ENCODE measurements around the gene STAM2.
"Not testable (repeated sequence)": the region's sequence is repeated elsewhere in the genome, so short reads cannot be mapped to it uniquely, and the experiment has no call there.

STAM2 gene

GRCh38 chr2:152175368-152176112 is at the start of gene STAM2:
Gene STAM2, minus strand, starts transcription at chr2:152175763. Its CDS starts 121 bp downstream, at chr2:152175642.
- DNase-seq (ENCODE audit: low read depth) = peak; percentile 88

GRCh38 chr2:152223977-152224376 is 48.4 kb upstream of the STAM2 start:
- DNase-seq (ENCODE audit: low read depth) = no peak

GRCh38 chr2:152222975-152223637 is 47.5 kb upstream of the STAM2 start:
- no peak for DNase-seq (ENCODE audit: low read depth)

- DNase-seq (ENCODE audit: low read depth) = no peak
Observed at GRCh38 chr2:152221839-152222238, 46.3 kb upstream of the STAM2 start.

GRCh38 chr2:152219077-152219828 is 43.7 kb upstream of the STAM2 start:
- no peak for DNase-seq (ENCODE audit: low read depth)

- DNase-seq (ENCODE audit: low read depth) = no peak
Observed at GRCh38 chr2:152201466-152201830, 25.9 kb upstream of the STAM2 start.

- DNase-seq (ENCODE audit: low read depth) = no peak
Observed at GRCh38 chr2:152200565-152201465, 25.3 kb upstream of the STAM2 start.

- no peak for DNase-seq (ENCODE audit: low read depth)
Observed at GRCh38 chr2:152200101-152200500, 24.5 kb upstream of the STAM2 start.

GRCh38 chr2:152198499-152198898 is 22.9 kb upstream of the STAM2 start:
- DNase-seq (ENCODE audit: low read depth) = no peak

GRCh38 chr2:152197508-152198284 is 22.1 kb upstream of the STAM2 start:
- not testable (repeated sequence) for DNase-seq (ENCODE audit: low read depth)

- DNase-seq (ENCODE audit: low read depth) = no peak
Observed at GRCh38 chr2:152189622-152190495, 14.3 kb upstream of the STAM2 start.

GRCh38 chr2:152186808-152187207 is 11.2 kb upstream of the STAM2 start:
- DNase-seq (ENCODE audit: low read depth) = not testable (repeated sequence)

GRCh38 chr2:152186262-152186661 is 10.7 kb upstream of the STAM2 start:
- no peak for DNase-seq (ENCODE audit: low read depth)

GRCh38 chr2:152183401-152184073 is 8.0 kb upstream of the STAM2 start:
- DNase-seq (ENCODE audit: low read depth) = no peak

GRCh38 chr2:152177667-152178066 is 2.1 kb upstream of the STAM2 start:
- not testable (repeated sequence) for DNase-seq (ENCODE audit: low read depth)

GRCh38 chr2:152176113-152176714 is 651 bp upstream of the STAM2 start:
- DNase-seq (ENCODE audit: low read depth) = no peak

GRCh38 chr2:152175012-152175367 is 573 bp downstream of the STAM2 start:
- no peak for DNase-seq (ENCODE audit: low read depth)

GRCh38 chr2:152174574-152174973 is 989 bp downstream of the STAM2 start:
- DNase-seq (ENCODE audit: low read depth) = no peak

- DNase-seq (ENCODE audit: low read depth) = no peak
Observed at GRCh38 chr2:152173831-152174230, 1.7 kb downstream of the STAM2 start.

All from stimulated activated CD8-positive, alpha-beta memory T cell treated with anti-CD3 and anti-CD28 coated beads, Interleukin-4, amount 100 ng/mL, for 24 hours (primary cell).